HG02840 (cell line): ENCODE data around the gene UNC13C.

ENCODE experiments used
- ATAC-seq: cut with Tn5 transposase; IDR thresholded peaks from one replicate; pipeline ENCODE4 v1.9.1; 2021; ENCODE audit warnings: mild to moderate bottlenecking, moderate library complexity, moderate number of reproducible peaks; ENCODE audit not compliant: unreplicated experiment, low FRiP score

UNC13C gene

DNA sequence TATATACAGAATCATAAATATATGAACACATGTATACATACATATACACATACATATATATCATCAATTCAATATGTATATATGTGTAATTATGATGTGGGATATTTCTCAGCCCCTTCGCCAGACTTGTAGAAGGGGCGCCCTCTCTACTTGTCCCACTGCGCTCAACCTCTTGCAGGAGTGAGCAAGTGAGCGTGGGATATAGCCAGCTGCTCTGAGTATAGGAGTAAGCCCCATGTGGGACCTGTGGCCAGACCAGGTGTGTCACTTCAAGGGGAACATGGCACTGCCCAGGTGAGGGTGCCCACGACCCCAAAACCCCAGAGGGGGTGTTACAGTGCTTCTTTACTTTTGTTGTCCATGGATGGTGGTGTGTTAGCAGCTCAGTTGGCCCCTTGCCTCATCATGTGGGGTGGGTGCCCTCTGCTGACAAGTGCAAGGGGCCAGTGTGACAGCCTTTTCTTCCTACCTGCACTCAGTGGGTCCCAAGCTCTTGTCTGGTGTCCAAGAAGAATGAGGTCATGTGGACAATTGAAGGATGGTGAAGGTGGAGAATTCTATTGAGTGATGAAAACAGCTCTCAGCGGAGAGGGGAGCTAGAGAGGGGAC, 304.1 kb downstream of the UNC13C start:
- no peak for ATAC-seq

DNA sequence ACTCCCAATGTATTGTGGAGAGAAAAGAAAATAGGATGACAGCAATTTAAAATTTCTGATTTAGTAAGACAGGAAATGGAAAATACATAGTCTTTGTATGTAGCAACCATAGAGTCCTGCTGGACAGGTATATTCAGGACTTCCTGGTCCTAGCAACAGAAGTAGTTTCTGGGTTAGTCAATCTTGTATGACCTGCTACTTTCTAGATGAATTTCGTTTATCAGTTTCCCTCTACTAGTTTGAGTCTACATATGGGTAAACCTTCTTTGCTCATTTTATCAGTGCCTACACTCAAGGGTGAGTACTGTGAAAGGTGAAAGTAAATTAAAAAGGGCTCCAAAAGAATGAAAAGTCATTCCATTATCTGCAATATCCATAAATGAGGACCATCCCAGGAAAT, 309.8 kb downstream of the UNC13C start:
- no peak for ATAC-seq

DNA sequence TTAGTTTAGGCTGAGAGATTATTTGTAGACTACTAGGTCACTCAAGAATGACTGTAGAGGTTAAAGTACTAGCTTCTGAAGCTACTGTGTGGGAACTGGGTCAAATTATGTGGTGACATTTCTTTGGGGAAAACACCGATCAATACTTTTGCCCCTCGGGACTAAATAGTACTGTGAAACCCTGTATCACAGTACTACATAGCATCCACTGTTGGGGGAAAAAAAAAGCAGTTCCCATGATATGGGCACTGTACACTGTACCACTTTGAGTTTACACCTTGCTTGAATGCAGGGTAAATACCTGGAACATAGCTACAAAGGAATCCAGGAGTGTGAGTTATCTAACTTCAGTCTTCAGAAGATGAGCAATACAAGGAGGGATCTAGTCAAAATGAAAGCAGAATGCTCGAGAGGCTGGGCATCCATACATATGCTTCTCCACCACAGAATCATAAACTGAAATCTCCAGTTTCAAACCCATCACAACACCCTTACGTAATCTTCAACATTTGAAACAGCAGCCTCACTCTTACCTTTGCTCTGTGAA, 311.4 kb downstream of the UNC13C start:
- no peak for ATAC-seq

DNA sequence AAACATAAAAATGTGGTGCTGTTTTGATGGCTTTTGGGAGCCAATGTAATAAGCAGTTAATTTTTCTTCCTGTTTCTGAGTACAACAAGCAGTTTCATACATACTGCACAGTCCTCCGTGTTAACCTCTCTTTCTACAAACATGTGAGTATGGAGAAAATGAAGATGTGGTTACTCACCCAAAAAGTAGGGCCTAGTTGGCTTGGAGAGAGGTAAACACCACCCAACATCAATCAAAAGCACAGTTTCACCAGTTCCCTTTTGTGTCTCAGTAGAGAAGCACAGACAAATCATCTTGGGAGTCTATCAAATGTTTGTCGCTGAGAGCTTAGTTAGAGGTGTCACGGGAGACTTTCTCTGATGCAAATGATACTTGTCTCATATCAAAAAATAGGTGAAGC, 320.2 kb downstream of the UNC13C start:
- ATAC-seq: no peak

DNA sequence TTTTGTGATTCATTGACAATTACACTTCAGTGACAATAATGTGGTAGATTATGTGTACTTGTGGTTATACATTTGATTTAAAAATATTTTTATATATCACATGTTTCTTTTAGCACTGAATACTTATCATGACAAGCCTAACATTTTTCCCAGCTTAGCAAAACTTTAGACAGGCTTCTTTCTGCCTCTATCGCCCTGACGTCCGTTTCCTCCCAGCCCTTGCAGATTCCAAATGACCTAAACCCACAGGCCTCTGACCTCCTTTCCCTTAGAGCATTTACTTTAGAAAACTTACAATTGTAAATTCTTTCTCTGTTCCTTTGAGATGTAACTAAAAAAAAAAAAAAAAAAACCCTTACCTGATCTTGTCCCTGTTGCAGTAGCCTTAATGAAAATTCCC, 326.1 kb downstream of the UNC13C start:
- no peak for ATAC-seq

DNA sequence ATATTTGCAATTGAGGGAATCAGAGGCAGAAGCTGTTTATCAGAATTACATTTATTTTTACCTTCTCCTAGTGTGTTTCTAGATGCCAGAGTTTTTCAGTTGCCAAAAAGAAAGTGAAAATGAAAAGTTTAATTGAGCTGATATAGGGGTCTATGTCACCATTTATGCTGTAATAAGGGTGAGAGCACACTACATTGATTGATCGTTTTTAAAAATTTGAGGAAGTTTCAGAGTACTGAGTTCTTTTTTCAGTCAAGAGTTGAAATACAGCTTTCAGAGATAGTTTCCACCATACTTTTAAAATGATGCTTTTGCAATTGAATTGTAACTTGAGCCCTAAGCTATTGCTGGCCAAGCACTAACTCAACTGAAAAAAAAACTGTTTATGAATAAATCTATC, 326.9 kb downstream of the UNC13C start:
- ATAC-seq: no peak

DNA sequence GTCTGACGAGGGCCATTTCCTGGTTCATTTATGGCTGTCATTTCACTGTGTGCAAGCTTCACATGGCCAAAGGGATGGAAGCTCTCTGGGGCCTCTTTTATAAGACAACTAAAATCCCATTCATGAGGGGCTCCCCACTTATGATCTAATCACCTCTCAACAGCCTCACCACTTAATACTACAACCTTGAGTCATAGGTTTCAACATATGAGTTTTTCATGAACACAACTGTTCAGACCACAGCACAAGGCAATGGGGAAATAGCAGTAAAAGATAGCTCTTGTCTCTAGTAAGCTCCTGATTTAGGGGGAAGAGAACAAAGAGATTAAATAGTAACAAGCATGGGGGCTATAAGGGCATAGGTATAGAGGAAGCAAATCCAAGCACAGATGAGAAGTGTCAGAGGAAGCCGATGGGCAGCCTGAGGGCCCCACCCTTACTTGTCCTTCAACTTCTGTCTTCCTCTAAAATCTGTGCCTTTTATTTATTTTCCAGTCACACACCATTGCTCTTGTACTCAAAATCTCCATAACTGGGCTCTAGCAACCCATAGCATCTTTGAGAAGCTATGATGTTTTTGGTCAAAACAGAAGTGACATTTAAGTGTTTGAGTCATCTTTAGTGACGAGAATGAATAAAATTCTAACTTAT, 329.1 kb downstream of the UNC13C start:
- ATAC-seq: no peak

DNA sequence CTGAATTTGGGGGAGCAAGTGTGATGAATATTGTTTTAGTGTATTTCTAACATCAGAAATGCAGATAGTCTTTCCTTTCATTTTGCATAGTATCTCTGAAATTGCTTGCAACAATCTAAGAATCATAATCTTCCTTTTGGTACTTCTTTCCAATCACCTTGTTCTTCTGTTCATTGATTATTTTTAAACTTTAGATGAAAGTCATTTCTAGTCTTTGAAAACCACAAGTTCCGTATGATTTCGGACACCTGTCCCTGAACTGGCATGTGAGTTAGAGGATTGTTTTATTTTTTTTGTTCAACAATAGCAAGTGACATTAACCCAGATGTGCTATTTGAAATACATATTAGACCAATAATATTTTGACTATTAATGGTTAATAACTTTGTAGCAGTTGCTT, 329.7 kb downstream of the UNC13C start:
- ATAC-seq: no peak

DNA sequence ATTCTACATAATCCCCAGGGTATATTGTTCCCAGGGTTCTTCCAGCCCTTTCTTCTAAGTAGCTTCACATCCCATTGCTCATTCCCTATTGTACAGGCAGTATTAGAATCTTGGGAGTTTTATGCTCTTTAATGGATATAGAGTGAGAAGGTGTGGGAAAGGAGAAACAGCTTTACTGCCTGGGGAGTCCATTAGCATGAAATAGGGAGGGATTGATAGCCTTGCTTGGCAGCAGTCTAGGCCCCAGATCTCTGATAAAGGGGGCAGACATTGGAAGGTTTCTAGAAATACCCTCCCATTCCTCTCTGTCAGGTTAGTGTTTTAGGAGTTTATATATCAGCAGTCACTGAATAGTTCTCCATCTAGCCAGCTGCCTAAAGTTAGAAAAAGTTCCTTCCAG, 334.3 kb downstream of the UNC13C start:
- ATAC-seq: no peak

DNA sequence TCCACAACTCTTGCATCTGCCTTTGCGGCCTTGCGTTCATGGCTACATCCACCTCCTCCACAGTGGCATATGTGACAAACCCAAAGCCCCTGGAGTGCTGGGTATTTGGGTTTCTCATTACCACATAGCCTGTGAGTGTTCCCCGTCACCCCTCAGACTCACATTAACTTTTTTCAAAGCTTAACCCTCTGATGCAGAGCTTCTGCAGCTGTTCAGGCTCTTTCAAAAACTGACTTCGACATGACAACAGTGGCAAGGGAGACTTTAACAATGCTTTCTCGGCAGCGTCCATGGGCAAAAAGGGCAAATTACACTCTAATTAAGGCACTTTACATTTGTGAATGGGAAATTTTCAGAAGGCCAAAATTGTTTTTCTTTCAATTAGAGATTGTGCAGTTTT, 343.2 kb downstream of the UNC13C start:
- no peak for ATAC-seq

DNA sequence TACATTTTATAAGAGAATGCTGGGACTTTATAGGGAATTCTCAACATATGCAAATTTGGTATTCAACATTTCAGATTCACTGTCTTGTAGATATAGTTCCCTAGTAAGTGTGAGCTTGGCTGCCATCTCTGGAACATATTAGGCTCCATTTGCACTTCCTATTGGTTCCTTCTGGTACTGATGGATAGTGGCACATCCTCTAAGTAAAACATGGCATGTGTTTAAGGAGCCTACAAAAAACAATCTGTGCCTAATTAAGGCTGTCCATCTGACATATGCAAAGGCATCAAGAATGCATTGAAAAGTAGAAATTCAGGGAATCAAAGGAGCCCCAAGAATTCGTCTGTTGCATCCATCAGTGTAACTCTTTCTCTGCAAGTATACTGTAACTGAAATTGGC, 344.1 kb downstream of the UNC13C start:
- ATAC-seq: no peak

DNA sequence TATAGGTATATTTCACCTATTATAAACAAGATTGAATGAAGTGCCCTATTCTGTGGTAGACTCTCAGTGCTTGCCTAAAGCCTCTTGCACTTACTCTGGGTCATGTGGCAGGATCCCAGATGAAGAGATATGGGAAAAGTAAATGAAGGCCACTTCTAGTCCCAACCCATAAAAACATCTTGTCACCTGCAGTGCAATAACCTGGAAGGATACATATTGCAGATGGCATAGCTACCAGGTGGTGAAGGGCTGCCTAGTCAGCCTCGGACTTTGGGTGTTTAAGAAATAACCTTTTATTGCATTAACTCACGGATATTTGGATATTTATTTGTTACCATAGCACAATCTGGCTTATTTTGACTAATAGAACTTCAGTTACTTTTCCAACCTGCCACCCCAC, 367.1 kb downstream of the UNC13C start:
- no peak for ATAC-seq

DNA sequence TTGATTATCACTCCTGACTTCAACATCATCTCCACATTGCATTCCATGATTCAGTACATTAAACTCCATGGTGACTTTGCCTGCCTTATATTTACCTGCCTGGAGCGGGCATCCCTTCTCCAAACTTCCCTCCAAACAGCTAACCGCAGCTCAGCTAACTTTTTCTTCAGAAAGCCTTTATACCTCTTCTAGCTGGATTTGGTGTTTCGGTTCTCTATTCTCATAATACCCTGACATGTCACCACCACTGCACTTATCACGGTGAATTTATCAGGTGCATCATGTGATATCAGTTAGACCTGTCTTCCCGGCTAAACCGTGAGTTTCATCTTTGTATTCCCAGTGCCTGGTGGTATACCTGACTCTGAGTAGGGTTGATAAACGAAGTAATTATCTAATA, 367.6 kb downstream of the UNC13C start:
- ATAC-seq: no peak

DNA sequence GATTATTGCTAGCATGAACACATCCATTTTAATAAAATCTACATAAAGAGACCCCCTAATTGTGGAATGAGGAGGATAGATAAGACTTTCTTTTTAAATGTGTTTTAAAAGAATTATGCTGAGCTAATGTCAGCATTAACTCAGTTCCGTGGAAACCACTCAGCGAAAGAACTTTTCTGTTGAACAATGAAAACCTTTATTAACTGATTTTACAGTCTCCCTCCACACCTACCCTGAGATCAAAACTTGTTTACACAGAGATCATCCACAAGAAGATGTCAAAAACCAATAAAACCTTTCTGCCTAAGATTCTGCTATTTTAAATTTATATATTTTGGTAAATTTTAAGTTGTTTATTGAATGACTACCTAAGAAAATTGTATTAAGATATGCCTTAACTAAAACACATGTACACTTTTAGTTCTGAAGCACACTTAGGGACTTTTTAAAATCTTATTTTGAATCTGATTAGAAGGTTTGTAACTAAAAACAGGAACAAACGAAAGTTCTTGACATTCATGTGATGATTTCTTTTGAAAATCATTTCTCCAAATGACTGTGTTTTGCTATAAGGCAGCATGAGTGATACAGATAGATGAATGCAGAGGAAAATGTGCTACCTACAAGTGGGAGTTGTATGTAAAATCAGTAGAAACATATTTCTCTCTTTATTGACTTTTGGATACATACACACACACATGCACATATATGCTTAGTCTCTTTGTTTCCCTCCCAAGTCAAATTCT, 369.0 kb downstream of the UNC13C start:
- ATAC-seq: no peak

DNA sequence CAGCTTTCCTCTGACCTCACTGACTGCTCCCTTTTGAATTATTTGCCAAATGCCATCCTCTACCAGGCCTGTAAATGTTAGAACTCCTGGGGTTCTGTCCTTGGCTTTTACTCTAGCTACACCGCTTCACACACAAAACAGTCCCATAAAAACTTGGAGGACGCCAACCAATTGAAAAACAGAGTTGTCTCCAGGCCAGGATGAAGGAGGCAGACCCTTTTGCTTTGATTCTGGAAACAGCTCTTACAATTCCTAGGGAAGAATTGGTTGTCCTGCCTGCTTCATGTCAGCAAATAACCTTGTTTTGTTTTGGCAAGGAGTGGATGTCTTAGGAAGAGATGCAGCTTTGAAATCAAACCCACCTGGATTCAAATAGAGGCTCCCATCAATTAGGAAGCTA, 375.5 kb downstream of the UNC13C start:
- ATAC-seq: no peak

DNA sequence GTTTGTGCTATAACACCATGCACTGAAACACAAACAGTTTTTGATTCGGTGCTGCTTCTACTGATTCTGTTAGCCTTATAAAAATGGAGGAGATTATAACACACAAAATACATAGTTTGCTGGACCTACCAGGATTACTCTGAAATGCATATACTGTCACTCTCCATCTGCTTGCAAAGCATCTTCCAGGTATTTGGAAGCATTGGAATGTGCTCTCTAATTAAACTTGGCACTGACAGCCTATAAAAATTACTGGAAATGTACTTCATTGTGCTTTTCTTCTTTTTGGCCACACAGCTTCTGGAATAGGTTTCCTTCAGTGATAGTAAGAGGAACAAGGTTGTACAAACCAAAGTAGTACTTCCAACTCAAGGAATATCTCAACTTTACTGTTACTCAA, 376.1 kb downstream of the UNC13C start:
- ATAC-seq: no peak

DNA sequence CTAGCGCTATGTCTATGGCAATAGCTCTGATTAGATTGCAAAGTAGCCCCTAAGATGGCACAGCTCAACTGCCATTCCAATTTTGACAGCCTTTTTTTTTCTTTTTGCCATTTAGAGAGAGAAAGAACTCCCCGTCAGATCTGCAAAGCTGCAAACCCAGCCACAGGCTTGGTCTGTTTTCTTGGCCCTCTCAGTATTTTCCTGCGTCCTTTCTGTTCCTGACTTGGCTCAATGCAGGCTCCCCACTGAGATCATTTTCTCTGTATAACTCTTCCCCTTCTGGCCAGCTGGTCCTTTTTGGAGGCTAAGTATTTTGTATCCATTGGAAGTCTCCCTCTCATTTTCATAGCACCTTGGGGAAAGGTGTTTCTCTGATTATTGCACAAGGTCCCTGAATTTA, 386.7 kb downstream of the UNC13C start:
- no peak for ATAC-seq

DNA sequence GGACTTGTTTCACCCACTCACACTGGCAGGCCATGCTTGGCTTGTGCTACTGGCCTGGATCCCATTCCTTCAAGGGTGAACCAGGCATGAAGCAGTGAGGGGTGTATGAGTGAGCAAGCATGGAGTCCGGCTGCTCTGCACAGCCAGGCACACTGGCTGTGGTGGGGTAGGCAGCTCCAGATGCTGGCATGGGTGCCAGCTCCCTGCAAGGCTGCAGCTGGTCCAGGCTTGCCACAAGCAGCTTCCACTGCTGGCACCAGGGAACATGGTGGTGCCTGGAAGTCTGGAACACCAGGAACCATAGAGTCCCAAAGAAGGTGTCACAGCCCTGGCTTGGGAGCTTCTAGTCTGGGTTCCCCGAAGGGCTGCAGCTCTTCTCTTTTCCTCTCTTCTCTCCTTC, 395.1 kb downstream of the UNC13C start:
- no peak for ATAC-seq

DNA sequence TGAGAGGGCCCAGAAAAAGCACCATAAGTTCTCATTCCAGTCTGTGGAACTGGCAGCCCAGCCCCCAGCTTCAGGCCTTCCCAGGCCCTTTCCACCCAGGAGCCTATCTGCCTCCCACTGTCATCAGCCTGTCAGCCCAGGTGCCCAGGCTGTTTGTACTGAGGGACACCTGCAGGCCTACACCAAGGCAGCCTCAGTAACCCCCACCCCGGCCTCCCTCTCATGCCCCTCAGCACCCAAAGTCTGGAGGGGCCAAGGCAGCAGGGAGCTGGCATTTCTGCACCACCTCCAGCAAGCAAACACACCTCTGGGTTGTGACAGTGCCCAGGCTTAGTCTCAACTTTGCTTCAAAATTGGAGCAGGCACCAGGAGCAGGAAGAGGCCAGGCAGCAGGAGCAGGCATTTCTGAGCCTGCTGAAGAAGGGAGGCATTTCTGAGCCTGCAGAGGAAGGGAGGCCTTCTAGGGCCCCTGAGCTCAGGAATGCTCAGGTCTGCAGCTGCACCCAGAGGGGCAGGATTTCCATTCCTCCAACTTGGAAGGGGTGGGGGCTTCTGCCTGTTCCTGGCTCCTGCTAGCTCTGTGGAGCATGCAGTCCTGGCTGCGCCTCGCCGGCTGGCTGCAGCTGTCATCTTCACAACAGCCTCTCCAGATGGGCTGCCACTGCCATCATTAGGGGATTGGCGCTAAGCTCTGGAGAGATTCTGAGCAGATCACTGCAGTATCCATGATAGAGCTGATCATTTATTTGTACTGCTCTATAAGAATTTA, 396.1 kb downstream of the UNC13C start:
- ATAC-seq: no peak

DNA sequence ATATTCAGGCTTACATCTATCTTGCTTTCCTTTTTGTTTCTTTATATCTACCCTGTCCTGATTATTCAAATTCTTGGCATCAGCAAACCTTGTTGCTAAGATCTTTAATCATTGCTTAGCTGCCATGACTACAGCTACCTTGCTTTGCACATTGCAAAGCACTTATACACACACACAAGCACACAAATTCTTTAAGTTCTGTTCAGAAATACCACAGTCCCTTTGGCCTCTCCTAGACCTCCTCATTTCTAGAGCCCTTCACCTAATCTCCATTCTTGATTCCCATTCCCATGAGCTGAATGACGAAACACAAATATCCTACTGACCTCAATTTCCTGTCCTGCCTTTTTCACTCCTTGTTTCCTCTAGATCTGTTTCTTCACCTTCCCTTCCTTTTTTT, 409.6 kb downstream of the UNC13C start:
- ATAC-seq: no peak

DNA sequence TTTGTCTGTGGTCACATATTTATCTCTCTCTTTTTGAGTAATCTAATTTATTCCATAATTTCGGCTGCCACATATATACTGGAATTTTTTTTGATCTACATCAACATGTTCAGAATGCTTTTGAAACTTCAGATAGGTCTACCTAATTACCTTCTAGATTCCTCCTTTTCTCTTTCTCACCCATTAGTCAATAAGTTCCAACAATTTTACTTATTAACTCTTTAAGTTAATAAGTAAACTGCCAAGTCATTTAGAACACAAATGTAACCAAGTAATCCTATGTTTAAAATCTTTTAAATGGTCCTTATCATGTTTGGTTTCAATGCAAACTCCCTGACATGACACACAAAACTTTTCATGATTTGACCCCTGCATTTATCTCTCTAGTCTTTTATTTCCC, 410.5 kb downstream of the UNC13C start:
- ATAC-seq: no peak
